Measurements from ENCODE around the gene RETSAT.
A peak's percentile ranks its signal among the peaks of the same experiment; 100 is the strongest.

RETSAT gene

DNA sequence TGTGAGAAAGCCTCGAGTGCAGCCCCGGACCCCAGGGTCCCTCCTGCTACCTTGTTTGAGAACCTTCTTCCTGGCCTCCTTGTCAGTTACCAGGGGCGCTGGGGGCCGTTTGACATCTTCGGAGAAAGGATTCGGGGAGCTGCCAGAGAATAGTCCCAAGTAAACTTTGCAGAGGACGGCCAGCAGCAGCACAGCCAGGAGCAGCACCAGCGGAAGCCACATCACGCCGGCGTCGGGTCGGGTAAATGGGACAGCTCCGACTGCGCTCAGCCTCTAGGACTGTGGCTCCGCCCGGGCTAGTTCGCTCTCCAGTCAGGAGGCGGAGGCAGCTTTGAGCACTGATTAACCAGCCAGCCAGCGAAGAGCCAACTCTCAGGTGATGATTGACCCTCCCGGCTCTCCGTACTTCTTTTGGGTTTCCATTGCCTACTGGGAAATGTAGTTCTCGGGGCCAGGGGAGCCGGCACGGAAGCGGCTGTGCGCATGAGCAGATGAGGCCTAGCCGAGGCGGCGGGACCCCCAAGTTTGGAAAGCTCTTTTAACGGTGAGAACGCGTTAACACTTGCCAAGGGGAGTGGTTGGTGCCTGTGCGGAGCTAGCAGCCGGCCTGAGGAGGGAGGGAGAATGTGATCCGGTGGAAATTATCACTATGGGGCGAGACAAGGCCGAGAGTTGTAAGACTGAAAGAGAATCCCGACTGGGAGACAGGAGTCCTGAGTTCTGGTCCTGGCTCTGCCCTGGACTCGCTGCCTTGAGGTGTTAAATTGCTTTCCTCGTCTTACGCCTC is at the start of gene RETSAT, which contains the start of gene ELMOD3:
Gene RETSAT (minus strand): TSS at position 243 of the 787 bp plus-strand sequence. CDS start 21 bp downstream, at position 222.
Gene ELMOD3 (plus strand): TSS at position 484 of the 787 bp plus-strand sequence. CDS start 2,430 bp downstream, outside the sequence.
- peak; percentile 93 to 98 for DNase-seq (ENCODE audit: low spot score in 2 of 2)
- Mint-ChIP-seq H3K4me1 (peaks cover 50% of the 10 kb centered on the region), H3K36me3 (ENCODE audit: insufficient read depth) (peaks cover 41% of the 10 kb centered on the region), H3K9me3 (no peaks in the 10 kb centered on the region), H3K4me3 (peak within 1 kb of the TSS; percentile 92), H3K27ac (ENCODE audit: low read depth) (peak within 1 kb of the TSS; percentile 97), H3K27me3 (no peaks in the 10 kb centered on the region)
- peak; percentile 99 for ATAC-seq (replicated peaks; ENCODE audit: extremely low read depth, poor library complexity, severe bottlenecking)

DNA sequence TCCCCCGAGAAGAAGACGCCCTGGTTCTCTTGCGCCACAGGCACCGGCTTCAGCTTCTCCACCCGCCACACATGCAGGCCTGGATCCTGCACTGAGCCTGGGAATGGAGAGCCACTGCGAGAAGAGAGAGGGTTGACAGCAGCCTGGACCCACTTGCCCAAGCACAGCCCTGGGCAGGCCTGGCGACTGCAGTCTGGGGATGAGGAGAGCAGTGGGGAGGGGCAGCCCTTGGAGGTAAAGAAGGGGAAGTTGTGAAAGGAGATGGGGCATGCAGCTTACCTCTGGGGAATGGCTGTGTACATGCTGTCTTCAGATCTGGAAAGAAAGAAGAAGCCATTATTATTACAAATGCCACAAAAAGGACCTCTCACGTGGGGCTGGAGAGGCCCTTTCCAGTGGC is 47.5 kb upstream of the RETSAT start:
- H3K36me3 Mint-ChIP-seq (ENCODE audit: insufficient read depth): peaks cover 14% of the 10 kb centered on the region
- H3K4me3 Mint-ChIP-seq: no peak overlapping the region
- no peak for ATAC-seq (replicated peaks; ENCODE audit: extremely low read depth, poor library complexity, severe bottlenecking)
- DNase-seq (ENCODE audit: low spot score in 2 of 2): no peak
- peaks cover 12% of the 10 kb centered on the region for H3K9me3 Mint-ChIP-seq
- peaks cover 10% of the 10 kb centered on the region for H3K4me1 Mint-ChIP-seq
- no peaks in the 10 kb centered on the region for H3K27me3 Mint-ChIP-seq
- H3K27ac Mint-ChIP-seq (ENCODE audit: low read depth): no peak overlapping the region

DNA sequence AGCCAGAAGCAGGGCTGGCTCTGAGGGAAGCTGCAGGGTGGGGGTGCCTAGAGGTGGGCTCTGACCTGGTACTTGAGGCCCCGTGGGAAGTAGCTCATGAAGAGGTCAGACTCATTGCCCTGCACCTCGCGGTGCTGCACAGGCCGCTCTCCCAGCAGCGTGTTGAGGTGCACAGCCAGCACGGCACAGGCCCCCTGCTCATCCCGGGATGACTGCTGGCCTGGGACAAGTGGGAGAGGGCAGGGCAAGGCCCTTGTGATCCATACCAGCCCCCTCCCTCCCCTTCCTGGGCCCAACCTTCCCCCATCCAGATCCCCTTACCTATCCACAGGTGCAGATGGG is 47.1 kb upstream of the RETSAT start:
- H3K4me3 Mint-ChIP-seq: no peak overlapping the region
- peaks cover 12% of the 10 kb centered on the region for H3K9me3 Mint-ChIP-seq
- ATAC-seq (replicated peaks; ENCODE audit: extremely low read depth, poor library complexity, severe bottlenecking) (no peak), DNase-seq (ENCODE audit: low spot score in 2 of 2) (no peak)
- no peaks in the 10 kb centered on the region for H3K27me3 Mint-ChIP-seq
- peaks cover 10% of the 10 kb centered on the region for H3K4me1 Mint-ChIP-seq
- no peak overlapping the region for H3K27ac Mint-ChIP-seq (ENCODE audit: low read depth)
- H3K36me3 Mint-ChIP-seq (ENCODE audit: insufficient read depth): peaks cover 14% of the 10 kb centered on the region

DNA sequence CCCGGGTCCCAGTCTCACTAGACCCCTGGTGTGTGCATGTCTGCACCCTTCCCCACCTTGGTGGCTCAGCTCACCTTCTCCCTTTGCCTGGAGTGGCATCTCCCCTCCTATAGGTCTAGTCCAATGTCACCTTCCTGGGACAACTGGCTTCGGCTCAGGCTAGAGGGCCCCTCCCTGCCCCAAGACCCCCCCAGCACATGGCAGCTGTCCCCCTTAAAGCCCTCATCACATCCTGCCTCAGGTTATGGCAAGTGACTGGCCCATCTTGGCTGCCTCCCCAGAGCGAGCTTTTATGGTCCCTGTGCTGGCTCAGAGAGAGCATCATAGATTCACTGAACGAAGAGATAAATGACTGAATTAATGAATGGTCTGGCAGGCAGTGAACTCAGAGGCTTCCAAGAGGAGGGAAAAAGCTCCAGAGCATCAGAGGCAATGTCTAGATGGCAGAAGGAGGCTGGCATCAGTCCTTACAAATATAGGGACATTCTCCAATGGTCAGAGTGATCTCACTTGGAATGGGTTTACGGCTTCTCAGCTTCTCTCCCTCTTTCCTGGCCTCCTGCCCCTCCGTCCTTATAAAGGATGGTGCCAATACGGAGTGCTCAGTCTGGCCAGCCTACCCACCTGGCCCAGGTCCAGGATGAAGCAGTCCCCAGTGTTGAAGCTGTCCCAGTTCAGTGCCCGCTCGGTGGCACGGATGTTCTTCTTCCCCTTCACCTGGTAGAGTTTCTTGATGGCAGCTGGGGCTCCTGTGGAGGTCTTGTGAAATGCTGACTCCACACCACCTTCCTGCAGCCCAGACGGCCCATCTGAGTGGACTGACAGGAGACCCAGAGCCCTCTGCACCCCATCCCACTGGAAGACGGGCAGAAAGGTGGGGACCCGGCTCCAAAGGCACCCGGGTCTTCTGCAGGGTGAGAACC is 46.5 kb upstream of the RETSAT start:
- H3K9me3 Mint-ChIP-seq: peaks cover 12% of the 10 kb centered on the region
- H3K27ac Mint-ChIP-seq (ENCODE audit: low read depth): no peak overlapping the region
- peaks cover 10% of the 10 kb centered on the region for H3K4me1 Mint-ChIP-seq
- peaks cover 13% of the 10 kb centered on the region for H3K36me3 Mint-ChIP-seq (ENCODE audit: insufficient read depth)
- H3K4me3 Mint-ChIP-seq: no peak overlapping the region
- no peak for DNase-seq (ENCODE audit: low spot score in 2 of 2)
- H3K27me3 Mint-ChIP-seq: no peaks in the 10 kb centered on the region
- ATAC-seq (replicated peaks; ENCODE audit: extremely low read depth, poor library complexity, severe bottlenecking): no peak

DNA sequence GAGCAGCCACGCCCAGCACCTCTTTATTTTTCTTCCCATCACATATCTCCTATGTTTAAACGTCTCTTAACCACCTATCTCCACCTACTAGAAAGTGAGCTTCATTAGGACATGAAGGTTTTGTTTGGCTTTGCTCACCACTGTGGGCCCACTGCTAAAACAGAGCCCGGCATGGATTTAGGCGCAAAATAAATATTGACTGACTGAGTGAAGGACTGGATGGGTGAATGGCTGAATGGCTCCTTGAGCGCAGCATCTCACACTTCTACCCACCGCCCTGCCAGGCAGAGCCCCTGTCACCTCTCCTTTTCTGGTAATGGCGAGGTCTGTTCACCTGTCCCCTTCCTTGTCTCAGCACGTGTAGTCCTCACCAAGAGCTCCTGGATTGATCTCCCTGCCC is 45.7 kb upstream of the RETSAT start:
- no peak for DNase-seq (ENCODE audit: low spot score in 2 of 2)
- no peak for ATAC-seq (replicated peaks; ENCODE audit: extremely low read depth, poor library complexity, severe bottlenecking)
- H3K4me1 Mint-ChIP-seq: peaks cover 2% of the 10 kb centered on the region
- no peak overlapping the region for H3K27ac Mint-ChIP-seq (ENCODE audit: low read depth)
- H3K27me3 Mint-ChIP-seq: no peaks in the 10 kb centered on the region
- H3K9me3 Mint-ChIP-seq: peaks cover 7% of the 10 kb centered on the region
- H3K4me3 Mint-ChIP-seq: no peak overlapping the region
- H3K36me3 Mint-ChIP-seq (ENCODE audit: insufficient read depth): peaks cover 7% of the 10 kb centered on the region

DNA sequence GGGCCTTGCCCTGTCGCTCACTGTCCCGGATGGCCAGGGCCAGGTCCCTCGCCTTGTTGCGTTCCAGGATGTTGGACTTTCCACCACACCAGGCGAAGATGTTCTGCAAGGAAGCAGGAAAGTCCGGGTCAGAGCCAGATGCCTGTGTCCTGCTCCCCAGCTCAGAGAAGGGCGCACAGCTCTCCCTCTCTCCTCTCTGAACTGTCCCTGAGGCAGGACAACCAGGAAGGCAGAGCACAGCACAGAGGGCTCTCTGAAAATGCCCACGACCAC is 44.8 kb upstream of the RETSAT start:
- Mint-ChIP-seq H3K27me3 (no peaks in the 10 kb centered on the region), H3K4me1 (no peaks in the 10 kb centered on the region), H3K36me3 (ENCODE audit: insufficient read depth) (peaks cover 7% of the 10 kb centered on the region), H3K4me3 (no peak overlapping the region), H3K9me3 (peaks cover 6% of the 10 kb centered on the region), H3K27ac (ENCODE audit: low read depth) (no peak overlapping the region)
- ATAC-seq (replicated peaks; ENCODE audit: extremely low read depth, poor library complexity, severe bottlenecking) (no peak), DNase-seq (ENCODE audit: low spot score in 2 of 2) (no peak)

DNA sequence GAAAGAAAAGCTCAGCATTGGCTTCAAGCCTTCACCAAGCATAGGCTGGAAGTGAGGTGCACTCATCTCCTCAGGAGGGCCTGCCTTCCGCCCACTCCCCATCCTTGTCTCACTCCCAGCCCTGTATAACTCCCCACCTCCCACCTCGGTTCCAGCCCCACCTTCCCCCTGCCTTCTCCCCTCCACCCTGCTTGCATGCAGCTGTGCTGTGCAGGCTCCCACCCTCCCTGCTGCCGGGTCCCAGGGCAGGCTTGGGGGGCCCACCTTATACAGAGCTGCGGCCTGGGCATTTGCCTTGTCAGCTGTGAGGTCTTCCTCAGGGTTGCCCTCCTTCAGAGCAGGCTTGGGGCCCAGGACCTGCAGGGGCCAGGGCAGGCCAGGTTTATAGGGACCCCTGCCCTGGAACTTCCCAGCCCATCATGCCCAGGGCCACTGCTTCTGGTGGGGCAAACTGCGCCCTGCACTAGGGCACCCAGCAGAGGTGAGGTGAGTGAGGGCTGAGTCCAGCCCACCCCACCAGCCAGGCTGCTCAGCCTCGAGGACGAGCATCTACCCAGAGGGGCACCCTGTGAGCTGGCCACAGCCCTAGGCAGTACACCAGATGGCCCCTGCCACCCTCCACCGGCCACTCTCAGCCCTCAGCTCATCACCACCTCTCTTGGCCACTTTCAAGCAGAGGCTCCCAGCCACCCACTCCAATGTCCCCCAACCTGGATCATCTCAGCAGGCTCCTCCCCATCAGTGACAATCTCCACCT is 44.3 kb upstream of the RETSAT start:
- H3K4me3 Mint-ChIP-seq: no peak overlapping the region
- no peaks in the 10 kb centered on the region for H3K4me1 Mint-ChIP-seq
- H3K27me3 Mint-ChIP-seq: no peaks in the 10 kb centered on the region
- peaks cover 7% of the 10 kb centered on the region for H3K36me3 Mint-ChIP-seq (ENCODE audit: insufficient read depth)
- H3K9me3 Mint-ChIP-seq: peaks cover under 1% of the 10 kb centered on the region
- DNase-seq (ENCODE audit: low spot score in 2 of 2): no peak
- H3K27ac Mint-ChIP-seq (ENCODE audit: low read depth): no peak overlapping the region
- no peak for ATAC-seq (replicated peaks; ENCODE audit: extremely low read depth, poor library complexity, severe bottlenecking)

DNA sequence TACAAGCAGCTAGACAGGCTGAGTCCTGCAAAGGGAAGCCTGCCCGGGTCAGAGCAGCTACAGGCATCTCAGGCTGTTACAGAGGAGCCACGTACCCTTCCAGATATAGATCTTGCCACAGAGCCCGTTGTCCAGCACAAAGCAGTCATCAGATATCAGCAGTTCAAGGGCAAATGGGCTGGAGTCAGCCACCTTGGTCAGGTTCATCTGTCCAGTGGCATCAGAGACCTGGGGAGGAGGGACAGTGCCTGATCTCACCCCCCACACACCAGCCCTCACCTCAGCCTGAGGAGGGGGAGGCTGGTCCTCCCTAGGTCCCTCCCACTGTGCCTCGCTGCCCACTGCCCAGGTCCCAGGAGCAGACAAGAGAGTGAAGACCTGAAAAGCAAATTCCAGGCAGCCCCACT is 43.6 kb upstream of the RETSAT start:
- H3K9me3 Mint-ChIP-seq: no peaks in the 10 kb centered on the region
- DNase-seq (ENCODE audit: low spot score in 2 of 2): no peak
- peaks cover 7% of the 10 kb centered on the region for H3K36me3 Mint-ChIP-seq (ENCODE audit: insufficient read depth)
- no peaks in the 10 kb centered on the region for H3K27me3 Mint-ChIP-seq
- no peak for ATAC-seq (replicated peaks; ENCODE audit: extremely low read depth, poor library complexity, severe bottlenecking)
- H3K4me1 Mint-ChIP-seq: no peaks in the 10 kb centered on the region
- H3K4me3 Mint-ChIP-seq: no peak overlapping the region
- H3K27ac Mint-ChIP-seq (ENCODE audit: low read depth): no peak overlapping the region

DNA sequence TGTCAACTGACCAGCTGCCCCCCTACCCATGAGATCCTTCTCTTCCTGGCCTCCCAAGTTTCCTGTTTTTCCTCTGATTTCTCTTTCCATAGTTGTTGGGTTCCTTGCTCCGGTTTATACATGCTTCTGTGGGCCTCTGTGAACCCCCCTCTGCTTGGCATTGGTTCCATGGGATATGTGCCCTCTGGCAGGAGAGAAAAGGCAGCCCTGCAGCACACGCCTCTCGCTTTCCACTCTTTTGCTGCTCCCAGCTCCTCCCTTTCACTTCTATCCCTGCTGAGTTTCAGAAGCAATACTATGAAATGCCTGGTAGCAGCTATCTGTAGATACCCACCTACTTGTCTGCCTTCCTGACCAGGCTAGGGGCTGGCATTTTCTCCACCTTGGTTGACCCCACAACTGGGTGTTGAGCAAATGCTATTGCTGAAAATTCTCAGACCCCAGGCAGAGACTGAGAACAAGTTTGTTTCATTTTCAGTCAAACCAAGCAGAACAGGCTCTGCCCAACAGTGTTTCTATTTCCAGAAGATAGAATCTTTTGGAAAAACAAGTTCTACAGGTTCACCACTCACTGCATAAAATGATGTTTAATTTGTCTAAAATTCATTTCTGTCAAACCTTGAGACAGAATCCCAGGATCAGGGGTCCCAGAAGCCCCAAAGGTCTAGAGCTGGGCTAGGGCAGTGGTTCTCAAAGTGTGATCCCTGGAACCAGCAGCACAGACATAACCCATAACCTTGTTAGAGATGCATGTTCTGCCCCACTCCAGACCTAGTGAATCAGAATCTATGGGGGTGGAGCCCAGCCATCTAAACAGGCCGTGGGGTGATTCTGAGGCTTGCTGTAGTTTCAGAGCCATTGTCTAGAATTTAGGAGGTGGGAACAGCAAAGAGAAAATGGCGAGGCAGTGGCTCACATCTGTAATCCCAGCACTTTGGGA is 42.5 kb upstream of the RETSAT start:
- H3K27ac Mint-ChIP-seq (ENCODE audit: low read depth): no peak overlapping the region
- ATAC-seq (replicated peaks; ENCODE audit: extremely low read depth, poor library complexity, severe bottlenecking) (no peak), DNase-seq (ENCODE audit: low spot score in 2 of 2) (no peak)
- H3K9me3 Mint-ChIP-seq: no peaks in the 10 kb centered on the region
- no peaks in the 10 kb centered on the region for H3K27me3 Mint-ChIP-seq
- H3K4me1 Mint-ChIP-seq: no peaks in the 10 kb centered on the region
- no peak overlapping the region for H3K4me3 Mint-ChIP-seq
- peaks cover 7% of the 10 kb centered on the region for H3K36me3 Mint-ChIP-seq (ENCODE audit: insufficient read depth)

DNA sequence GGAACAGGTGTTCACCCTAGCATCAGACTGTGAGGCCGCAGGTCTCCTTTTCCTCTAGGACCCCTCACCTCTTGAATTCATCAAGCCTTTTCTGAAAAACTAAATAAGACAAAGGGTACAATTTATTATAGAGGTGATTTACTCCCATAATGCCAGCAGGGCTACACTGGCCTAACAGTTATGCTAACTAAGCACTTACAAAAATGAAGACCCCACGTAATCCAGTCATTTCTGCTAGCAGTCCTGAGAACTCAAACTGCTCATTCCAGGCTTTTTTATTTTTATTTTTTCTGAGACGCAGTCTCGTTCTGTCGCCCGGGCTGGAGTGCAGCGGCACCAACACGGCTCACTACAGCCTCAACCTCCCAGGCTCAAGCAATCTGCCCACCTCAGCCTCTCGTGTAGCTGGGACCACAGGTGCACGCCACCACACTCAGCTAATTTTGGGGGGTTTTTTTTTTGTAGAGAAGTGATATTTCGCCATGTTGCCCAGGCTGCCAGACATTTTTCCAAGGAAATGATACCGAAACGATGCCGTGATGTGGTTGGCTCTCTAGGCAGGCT is 41.7 kb upstream of the RETSAT start:
- H3K27ac Mint-ChIP-seq (ENCODE audit: low read depth): no peak overlapping the region
- H3K9me3 Mint-ChIP-seq: no peaks in the 10 kb centered on the region
- no peaks in the 10 kb centered on the region for H3K27me3 Mint-ChIP-seq
- H3K36me3 Mint-ChIP-seq (ENCODE audit: insufficient read depth): peaks cover 4% of the 10 kb centered on the region
- H3K4me3 Mint-ChIP-seq: no peak overlapping the region
- DNase-seq (ENCODE audit: low spot score in 2 of 2) (no peak), ATAC-seq (replicated peaks; ENCODE audit: extremely low read depth, poor library complexity, severe bottlenecking) (no peak)
- no peaks in the 10 kb centered on the region for H3K4me1 Mint-ChIP-seq

DNA sequence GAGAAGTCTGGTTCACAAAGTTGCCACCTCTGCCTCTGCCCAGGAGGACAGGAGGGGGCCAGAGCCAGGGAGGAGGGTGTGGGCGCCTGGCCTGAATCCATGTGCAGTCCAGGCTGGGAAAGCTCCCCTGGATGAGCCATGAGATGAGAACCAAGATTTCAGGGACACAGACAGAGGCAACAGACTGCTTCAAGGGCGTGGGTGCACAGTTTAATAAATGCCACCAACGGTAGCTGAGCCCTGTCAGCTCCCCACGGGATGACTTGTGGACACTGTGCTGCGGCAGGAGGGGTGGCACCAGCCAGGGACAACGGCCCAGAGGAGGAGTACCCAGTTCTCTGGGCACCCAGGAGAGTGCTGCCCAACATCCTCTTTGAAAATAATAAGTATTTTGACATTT is 40.6 kb upstream of the RETSAT start:
- Mint-ChIP-seq H3K4me1 (no peaks in the 10 kb centered on the region), H3K36me3 (ENCODE audit: insufficient read depth) (peaks cover 2% of the 10 kb centered on the region), H3K4me3 (no peak overlapping the region), H3K9me3 (no peaks in the 10 kb centered on the region), H3K27me3 (no peaks in the 10 kb centered on the region), H3K27ac (ENCODE audit: low read depth) (no peak overlapping the region)
- no peak for ATAC-seq (replicated peaks; ENCODE audit: extremely low read depth, poor library complexity, severe bottlenecking)
- no peak for DNase-seq (ENCODE audit: low spot score in 2 of 2)

All from central memory CD8-positive, alpha-beta T cell (primary cell).